Panc1 (cell line): ENCODE data around the gene OIP5. TPM values are rescaled to one million over a fixed set of nuclear protein-coding genes. Genes with fewer than 3 reads are reported as not detected.
A peak's percentile ranks its signal among the peaks of the same experiment; 100 is the strongest.

Experiments
- ATAC-seq: fragments of 200-7000 bp; cut with Tn5 transposase; 2 replicates; pipeline ENCODE4 v1.9.1; 2020; ENCODE audit warnings: mild to moderate bottlenecking, moderate library complexity
- BruUV-seq: library from RNA; stranded (reverse); fragments of 400-500 nt; replicated peaks from 2 replicates; lab custom pipeline; 2021; lab: Mats Ljungman, UMichigan
- CTCF ChIA-PET: fragments of 300-600 bp; sonication (Branson Sonifier 250); formaldehyde crosslinking; loops from one replicate; lab custom pipeline; 2022; ENCODE audit warnings: antibody characterized with exemption; lab: Charles Lee
- POLR2A ChIA-PET: fragments of 300-600 bp; sonication (Branson Sonifier 250); formaldehyde crosslinking; loops from one replicate; lab custom pipeline; 2022; ENCODE audit warnings: antibody characterized with exemption; lab: Charles Lee
- DNase-seq: peaks from one replicate; pipeline ENCODE4 v3.0.0-alpha.2; 2010; ENCODE audit warnings: low read depth, low spot score
- H3K27ac ChIP-seq: 2 replicates; pipeline ENCODE4 v1.5.1; 2011; ENCODE audit warnings: mild to moderate bottlenecking, low read length, inconsistent platforms
- H3K27me3 ChIP-seq: fragments of 200-500 bp; sonication (Bioruptor generic); 2 replicates; pipeline ENCODE4 v1.6.0; 2014; ENCODE audit warnings: low read length, inconsistent platforms; ENCODE audit not compliant: control insufficient read depth, insufficient read depth
- H3K36me3 ChIP-seq: fragments of 200-500 bp; sonication (Bioruptor generic); 2 replicates; pipeline ENCODE4 v1.5.1; 2014; ENCODE audit warnings: inconsistent platforms, mild to moderate bottlenecking, low read length, moderate library complexity; ENCODE audit not compliant: control insufficient read depth, insufficient read depth
- H3K4me1 ChIP-seq: 2 replicates; pipeline ENCODE4 v1.5.1; 2011; ENCODE audit warnings: inconsistent platforms, mild to moderate bottlenecking, low read length, moderate library complexity; ENCODE audit not compliant: control insufficient read depth, insufficient read depth
- H3K4me3 ChIP-seq, 2 experiments: 2 replicates each; pipeline ENCODE4 v1.5.1; 2011 to 2012; ENCODE audit warnings: low read depth in 2 of 2, low read length in 2 of 2, mild to moderate bottlenecking in 2 of 2, inconsistent platforms in 1 of 2, moderate library complexity in 1 of 2
- H3K9me3 ChIP-seq: fragments of 200-500 bp; sonication (Bioruptor generic); 2 replicates; pipeline ENCODE4 v1.5.1; 2014; ENCODE audit warnings: low read depth, mild to moderate bottlenecking, inconsistent platforms, low read length, moderate library complexity; ENCODE audit not compliant: control insufficient read depth, insufficient read depth
- CTCF ChIP-seq: fragments of 450-650 bp; IDR thresholded peaks from 2 replicates; pipeline ENCODE4 v1.5.1; 2017; ENCODE audit warnings: mild to moderate bottlenecking
- POLR2AphosphoS5 ChIP-seq: IDR thresholded peaks from 2 replicates; pipeline ENCODE4 v1.6.1; 2012; ENCODE audit warnings: mild to moderate bottlenecking, low read depth, low read length, moderate library complexity
- REST ChIP-seq, 2 experiments: IDR thresholded peaks; 2 replicates each; pipeline ENCODE4 v1.6.1; 2011 to 2012; ENCODE audit warnings: low read depth in 2 of 2, control low read depth in 1 of 2, low read length in 1 of 2, mild to moderate bottlenecking in 1 of 2, moderate library complexity in 1 of 2; ENCODE audit not compliant: insufficient read depth in 1 of 2
- SIN3A ChIP-seq: IDR thresholded peaks from 2 replicates; pipeline ENCODE4 v1.6.1; 2012; ENCODE audit warnings: low read depth, mild to moderate bottlenecking, low read length, moderate library complexity, borderline replicate concordance; ENCODE audit not compliant: insufficient read depth
- TCF7L2 ChIP-seq: IDR thresholded peaks from 2 replicates; pipeline ENCODE4 v1.6.1; 2011; ENCODE audit warnings: mild to moderate bottlenecking, low read depth, low read length, inconsistent platforms
- in situ Hi-C: cut with HindIII; loops from 2 replicates; pipeline ENCODE4 v1.10.0; 2016; ENCODE audit warnings: low sequenced_read_pairs, low pct_unique_long_range_greater_than_20kb
- intact Hi-C: fragments of 100-400 bp; cut with micrococcal nuclease; formaldehyde crosslinking; loops from one replicate; pipeline ENCODE4 v1.10.0; 2022; ENCODE audit not compliant: unreplicated experiment
- total RNA-seq: library from RNA; stranded (reverse); gene quantifications from one replicate; pipeline ENCODE4 v1.2.1, GENCODE V29; 2021; ENCODE audit not compliant: unreplicated experiment

The OIP5 gene
- total RNA-seq, 1 experiment from 2014 or later, result 26.7 TPM

- peak; percentile 23; the same call in 1 of the 2 replicates for ATAC-seq
- H3K36me3 ChIP-seq, result peaks cover 21% of the 10 kb centered on the region
- TF ChIP-seq TCF7L2 (no peak), CTCF (no peak), REST (IDR thresholded peaks at IDR 0.05; ENCODE audit: insufficient read depth in 1 of 2, low read depth in 2 of 2, low read length in 1 of 2) (no peak), SIN3A (no peak), POLR2AphosphoS5 (no peak)
Observed at GRCh38 chr15:41367418-41367817, 35.0 kb upstream of the OIP5 start.

GRCh38 chr15:41354371-41354770 is 22.0 kb upstream of the OIP5 start:
- Histone ChIP-seq H3K4me3 (no peak overlapping the region), H3K9me3 (no peaks in the 10 kb centered on the region), H3K27me3 (no peaks in the 10 kb centered on the region), H3K27ac (no peak overlapping the region), H3K4me1 (no peaks in the 10 kb centered on the region), H3K36me3 (peaks cover 28% of the 10 kb centered on the region; the same call in 1 of the 2 replicates)
- CTCF ChIA-PET, result no interaction called here
- no TSS peak for BruUV-seq
- intact Hi-C loops (no loop called here), in situ Hi-C loops (no loop called here)
- no peak for TF ChIP-seq REST (IDR thresholded peaks at IDR 0.05; ENCODE audit: insufficient read depth in 1 of 2, low read depth in 2 of 2, low read length in 1 of 2)
- TF ChIP-seq SIN3A, result no peak
- TF ChIP-seq TCF7L2, result no peak
- TF ChIP-seq POLR2AphosphoS5, result no peak
- no peak for TF ChIP-seq CTCF
- DNase-seq (no peak), ATAC-seq (no peak)
- POLR2A ChIA-PET, result no interaction called here

More at GRCh38 chr15:41367418-41367817, 35.0 kb upstream of the OIP5 start:
- ChIA-PET POLR2A (no interaction called here), CTCF (no interaction called here)
- intact Hi-C loops, result no loop called here
- Histone ChIP-seq H3K4me1 (no peaks in the 10 kb centered on the region), H3K9me3 (no peaks in the 10 kb centered on the region), H3K27me3 (no peaks in the 10 kb centered on the region), H3K4me3 (no peak overlapping the region), H3K27ac (no peak overlapping the region)
- no TSS peak for BruUV-seq
- DNase-seq, result no peak
- in situ Hi-C loops, result no loop called here
